Cardiac fibroblast (primary cell): Measurements from ENCODE around the gene DNAJC2.
"Not testable (repeated sequence)": the region's sequence is repeated elsewhere in the genome, so short reads cannot be mapped to it uniquely, and the experiment has no call there.

Experiments used
- DNase-seq, 2 donors: peaks; one replicate each; pipeline versions ENCODE4 v3.0.0 to v3.0.0-alpha.2; 2010; ENCODE audit warnings: low read depth in 2 of 2
- H3K4me3 ChIP-seq, 2 donors: replicated peaks in 1 of 2; 1 replicate in 1 of 2; 2 replicates in 1 of 2; pipeline ENCODE4 v1.5.1; 2011; ENCODE audit warnings: low read depth in 2 of 2, low read length in 2 of 2, mild to moderate bottlenecking in 2 of 2, moderate library complexity in 1 of 2
- TF ChIP-seq, protein P1 (sequence below): IDR thresholded peaks from one replicate; pipeline ENCODE4 v1.5.1; 2011; ENCODE audit warnings: low read depth, mild to moderate bottlenecking, low read length, inconsistent platforms

Gene DNAJC2

DNA sequence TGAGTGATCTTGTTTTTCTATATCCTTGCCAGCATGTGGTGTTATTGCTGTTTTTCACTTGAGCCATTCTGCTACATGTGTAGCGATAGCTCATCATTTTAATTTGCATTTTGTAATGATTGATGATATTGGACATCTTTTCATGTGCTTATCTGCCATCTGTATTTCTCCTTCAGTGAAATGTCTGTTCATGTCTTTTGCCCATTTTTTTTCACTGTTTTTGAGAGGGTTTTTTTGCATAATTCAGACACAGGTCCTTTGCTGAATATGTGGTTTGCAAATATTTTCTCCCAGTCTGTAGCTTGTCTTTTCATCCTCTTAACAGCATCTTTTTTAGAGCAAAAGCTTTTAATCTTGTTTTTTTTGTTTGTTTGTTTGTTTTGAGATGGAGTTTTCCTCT lies 51.0 kb downstream of the DNAJC2 start:
- H3K4me3 ChIP-seq, result no peak overlapping the region
- DNase-seq, result no peak
- TF ChIP-seq, protein P1, sequence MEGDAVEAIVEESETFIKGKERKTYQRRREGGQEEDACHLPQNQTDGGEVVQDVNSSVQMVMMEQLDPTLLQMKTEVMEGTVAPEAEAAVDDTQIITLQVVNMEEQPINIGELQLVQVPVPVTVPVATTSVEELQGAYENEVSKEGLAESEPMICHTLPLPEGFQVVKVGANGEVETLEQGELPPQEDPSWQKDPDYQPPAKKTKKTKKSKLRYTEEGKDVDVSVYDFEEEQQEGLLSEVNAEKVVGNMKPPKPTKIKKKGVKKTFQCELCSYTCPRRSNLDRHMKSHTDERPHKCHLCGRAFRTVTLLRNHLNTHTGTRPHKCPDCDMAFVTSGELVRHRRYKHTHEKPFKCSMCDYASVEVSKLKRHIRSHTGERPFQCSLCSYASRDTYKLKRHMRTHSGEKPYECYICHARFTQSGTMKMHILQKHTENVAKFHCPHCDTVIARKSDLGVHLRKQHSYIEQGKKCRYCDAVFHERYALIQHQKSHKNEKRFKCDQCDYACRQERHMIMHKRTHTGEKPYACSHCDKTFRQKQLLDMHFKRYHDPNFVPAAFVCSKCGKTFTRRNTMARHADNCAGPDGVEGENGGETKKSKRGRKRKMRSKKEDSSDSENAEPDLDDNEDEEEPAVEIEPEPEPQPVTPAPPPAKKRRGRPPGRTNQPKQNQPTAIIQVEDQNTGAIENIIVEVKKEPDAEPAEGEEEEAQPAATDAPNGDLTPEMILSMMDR, result no peak

DNA sequence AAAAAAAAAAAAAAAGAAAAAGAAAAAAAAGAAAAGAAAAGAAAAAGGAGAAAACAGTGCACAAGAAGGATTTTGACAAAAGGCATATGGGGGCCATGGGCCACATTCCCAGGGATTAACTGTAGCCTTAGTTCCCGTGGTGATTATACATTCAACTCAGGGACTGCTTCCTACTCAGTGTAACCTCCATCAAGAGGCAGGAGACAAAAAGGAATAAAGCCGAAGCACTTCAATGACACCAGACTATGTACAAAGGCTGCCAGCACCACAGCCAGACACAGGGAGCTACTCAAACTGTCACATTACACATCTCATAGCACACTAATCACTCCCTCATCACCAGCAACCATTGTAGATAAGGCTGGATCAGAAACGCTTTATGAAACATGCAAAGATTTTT lies 52.4 kb downstream of the DNAJC2 start:
- DNase-seq, result no peak
- no peak overlapping the region for H3K4me3 ChIP-seq
- TF ChIP-seq, protein P1, result no peak

DNA sequence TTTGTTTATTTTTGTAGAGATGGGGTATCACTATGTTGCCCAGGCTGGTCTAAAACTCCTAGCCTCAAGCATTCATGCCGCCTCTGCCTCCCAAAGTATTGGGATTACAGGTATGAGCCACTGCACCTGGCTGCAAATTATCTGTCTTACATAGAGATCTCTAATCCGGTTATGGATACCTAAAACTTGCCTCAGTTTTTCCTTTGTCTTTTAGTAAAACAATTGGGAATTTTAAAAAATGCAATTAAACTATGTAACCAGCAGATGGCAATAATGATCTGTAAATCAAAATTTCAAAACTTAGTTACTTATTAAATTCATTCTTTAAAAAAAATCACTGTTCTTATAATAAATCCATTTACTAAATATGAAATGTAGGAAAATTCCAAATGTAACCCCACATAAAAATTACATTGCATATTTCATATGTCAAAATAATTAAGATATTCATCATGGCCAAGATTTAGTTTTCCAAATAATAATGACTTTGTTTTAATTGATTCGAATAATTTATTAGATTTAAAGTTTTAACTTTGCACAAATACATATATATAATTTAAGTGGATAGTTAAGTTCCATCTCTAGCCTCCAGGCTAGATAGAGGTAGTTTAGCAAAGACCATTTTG lies 61.7 kb downstream of the DNAJC2 start:
- DNase-seq, H3K4me3 ChIP-seq: not testable (repeated sequence)

DNA sequence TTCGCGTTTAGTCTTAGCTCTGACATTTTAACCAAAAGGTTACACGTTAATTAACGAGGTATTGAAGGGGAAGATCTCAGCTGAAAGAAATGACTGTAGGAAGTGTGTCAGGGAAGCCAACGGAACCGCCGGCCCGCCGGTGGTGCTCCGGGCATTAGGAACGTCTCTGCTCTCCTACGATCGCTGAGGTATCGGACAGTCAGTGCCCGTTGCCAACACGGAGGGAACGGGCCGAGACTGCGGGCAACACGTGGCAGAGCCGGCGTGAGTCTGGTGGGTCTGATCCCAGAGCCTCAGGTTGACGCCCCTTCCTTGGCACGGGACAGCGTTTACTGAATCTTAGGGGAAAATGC lies 63.8 kb downstream of the DNAJC2 start:
- H3K4me3 ChIP-seq, result peak overlapping the region; percentile 57 to 64
- peak in 1 of 2 donors; percentile 17 for DNase-seq

DNA sequence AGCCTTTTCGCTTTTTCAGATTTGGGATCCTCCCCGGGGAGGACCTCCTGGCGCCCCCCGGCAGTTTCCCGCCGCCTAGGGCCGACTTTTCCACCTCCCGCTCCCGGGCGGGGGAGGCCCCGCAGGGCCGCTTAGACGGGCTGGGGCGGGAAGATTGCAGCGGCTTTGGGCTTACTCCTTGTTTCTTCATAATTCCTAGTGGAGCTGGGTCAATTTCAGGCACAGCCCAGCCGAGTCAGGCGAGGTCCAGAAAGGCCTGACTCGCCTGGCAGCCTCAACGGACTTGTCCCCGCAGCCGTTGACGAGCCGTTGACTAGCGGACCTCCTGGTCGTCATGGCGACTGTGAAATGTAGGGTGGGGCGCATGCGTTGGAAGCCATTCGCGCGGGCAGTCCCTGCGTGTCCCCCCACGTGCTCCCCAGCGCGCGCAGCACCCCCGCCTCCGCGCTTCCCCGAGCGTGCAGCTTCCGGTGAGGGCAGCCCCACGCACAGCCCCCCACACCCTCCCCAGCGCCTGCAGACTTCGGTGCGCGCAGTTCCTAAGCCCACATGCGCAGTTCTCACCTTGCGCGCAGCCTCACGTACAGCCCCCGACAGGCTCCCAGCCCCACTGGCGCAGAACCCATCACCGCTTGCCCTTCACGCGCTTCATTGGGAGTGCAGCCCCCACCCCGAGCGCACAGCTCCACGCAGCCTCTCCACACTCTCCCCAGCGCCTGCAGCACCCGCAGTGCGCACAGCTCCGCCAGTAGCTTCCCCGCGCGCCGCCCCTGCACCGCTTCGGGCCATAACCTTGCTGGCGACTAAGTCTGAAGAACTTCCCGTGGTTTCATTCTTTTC lies 64.4 kb downstream of the DNAJC2 start:
- DNase-seq, result peak; percentile 64 to 75

DNA sequence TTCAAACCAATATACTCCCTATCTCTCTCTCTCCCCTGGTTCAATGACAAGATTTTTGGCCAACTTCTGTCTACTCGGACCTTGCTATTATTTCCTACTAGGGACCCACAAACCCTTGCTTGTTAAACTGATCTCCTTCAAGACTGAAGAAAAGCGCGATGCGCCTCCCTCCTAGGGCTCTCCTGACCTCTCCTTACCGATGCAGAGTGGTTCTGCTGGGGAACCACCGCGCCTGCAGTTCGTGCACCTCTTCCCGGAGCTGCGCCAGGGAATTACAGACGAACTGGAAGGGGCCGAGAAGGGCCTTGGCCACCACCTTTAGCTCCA lies 65.0 kb downstream of the DNAJC2 start:
- H3K4me3 ChIP-seq, result peak overlapping the region; percentile 57 to 64
- DNase-seq, result peak; percentile 11 to 19

More for the DNA sequence above, 64.4 kb downstream of the DNAJC2 start:
- peak overlapping the region; percentile 57 to 64 for H3K4me3 ChIP-seq

DNA sequence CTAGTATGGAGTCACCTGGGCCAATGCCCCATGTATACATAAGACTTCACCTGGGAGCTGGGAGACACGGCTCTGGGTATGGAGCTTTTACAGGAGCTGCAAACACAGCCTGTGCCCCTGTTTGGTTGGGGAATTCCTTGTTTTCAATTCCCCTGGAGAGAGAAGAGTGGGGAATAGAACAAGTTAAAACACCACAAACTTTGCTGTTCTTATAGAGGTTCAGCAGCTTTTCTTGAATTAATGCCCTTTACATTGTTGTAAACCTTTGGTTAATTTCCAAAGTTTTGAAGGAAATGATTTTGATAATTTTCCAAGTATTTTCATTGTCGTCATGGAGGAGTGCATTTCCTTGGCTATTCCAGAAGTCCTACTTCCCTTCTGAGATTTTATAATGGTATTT lies 66.4 kb downstream of the DNAJC2 start:
- not testable (repeated sequence) for DNase-seq, H3K4me3 ChIP-seq

DNA sequence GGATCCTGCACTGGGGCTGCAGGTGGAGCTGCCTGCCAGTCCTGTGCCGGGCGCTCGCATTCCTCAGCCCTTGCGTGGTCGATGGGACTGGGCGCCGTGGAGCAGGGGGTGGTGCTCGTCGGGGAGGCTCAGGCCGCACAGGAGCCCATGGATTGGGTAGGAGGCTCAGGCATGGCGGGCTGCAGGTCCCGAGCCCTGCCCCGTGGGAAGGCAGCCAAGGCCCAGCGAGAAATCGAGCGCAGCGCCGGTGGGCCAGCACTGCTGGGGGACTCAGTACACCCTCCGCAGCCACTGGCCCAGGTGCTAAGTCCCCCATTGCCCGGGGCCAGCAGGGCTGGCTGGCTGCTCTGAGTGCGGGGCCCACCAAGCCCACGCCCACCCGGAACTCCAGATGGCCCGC lies 69.7 kb downstream of the DNAJC2 start:
- DNase-seq, H3K4me3 ChIP-seq: not testable (repeated sequence)

DNA sequence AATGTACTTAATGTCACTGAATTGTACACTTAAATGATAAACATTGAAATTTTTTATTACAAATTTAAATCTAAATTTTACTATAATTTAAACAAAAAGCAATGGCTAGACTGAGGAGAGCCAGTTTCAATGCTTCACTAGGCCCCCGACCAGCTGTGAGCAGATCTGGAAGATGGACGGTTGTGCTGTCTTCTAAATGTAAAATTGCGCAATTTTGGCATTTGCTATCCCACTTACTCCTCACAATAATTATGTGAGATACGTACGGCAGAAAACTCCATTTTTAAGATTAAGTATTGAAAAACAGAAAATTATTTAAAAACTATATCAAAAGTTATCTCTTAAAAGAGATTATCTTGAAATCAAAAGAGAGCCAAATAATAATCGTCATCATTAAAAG lies 71.2 kb downstream of the DNAJC2 start:
- DNase-seq, H3K4me3 ChIP-seq: not testable (repeated sequence)

DNA sequence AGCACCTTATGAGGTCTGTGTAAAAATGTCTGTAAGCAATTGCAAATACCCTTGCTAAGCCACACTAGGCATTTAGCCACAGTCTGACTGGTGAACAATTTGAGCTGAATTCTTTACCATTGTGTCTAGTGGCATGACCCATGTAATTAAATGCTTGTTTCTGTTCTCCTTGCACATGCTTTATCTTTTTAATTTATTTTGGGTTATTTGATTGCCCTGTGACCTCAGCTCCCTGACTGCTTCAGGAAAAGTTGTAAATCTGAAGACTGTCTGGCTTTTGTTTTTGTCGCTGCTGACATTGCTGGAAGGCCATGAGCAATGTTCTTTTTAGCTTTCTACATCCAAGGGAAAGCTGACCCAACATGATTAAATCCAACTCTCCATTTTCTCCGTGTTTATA lies 78.3 kb downstream of the DNAJC2 start:
- not testable (repeated sequence) for DNase-seq, H3K4me3 ChIP-seq

DNA sequence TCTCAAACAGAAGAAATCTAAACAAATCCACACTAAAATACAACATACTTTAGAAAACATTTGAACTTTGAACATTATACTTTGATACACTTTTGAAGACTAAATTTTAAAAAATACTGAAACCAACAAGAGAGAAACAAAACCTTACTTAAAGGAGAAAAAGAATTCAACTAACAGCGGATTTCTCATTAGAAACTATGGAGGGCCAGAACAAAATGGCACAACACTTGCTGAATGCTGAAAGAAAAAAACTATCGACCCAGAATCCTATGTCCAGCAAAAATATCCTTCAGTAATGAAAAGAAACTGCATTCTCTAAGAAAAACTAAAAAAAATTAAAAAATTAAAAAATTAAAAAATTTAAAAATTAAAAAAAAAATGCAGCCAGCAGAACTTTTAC lies 80.5 kb downstream of the DNAJC2 start:
- DNase-seq, H3K4me3 ChIP-seq: not testable (repeated sequence)
